ENCODE data around the gene PPBP. TPM values are rescaled to one million over a fixed set of nuclear protein-coding genes. Genes with fewer than 3 reads are reported as not detected.

PPBP gene
- total RNA-seq, 3 donors from 2014 or later (not counting 1 experiment from before 2014, with no cell fraction given) = 16.8 to 171 (median 56.9) TPM

GRCh38 chr4:73943555-73943954, 44.4 kb downstream of the PPBP start:
- H3K4me1 ChIP-seq (ENCODE audit: control insufficient read depth, insufficient read depth, low read length) = no peaks in the 10 kb centered on the region
- peaks cover 4% of the 10 kb centered on the region for H3K27me3 ChIP-seq (ENCODE audit: control insufficient read depth, insufficient read depth, low read length)
- Mint-ChIP-seq H3K27me3 (ENCODE audit: low read depth in 2 of 2) (peaks cover 29 to 30% of the 10 kb centered on the region in 2 donors), H3K4me3 (no peak overlapping the region), H3K27ac (no peak overlapping the region), H3K9me3 (peaks cover 10 to 11% of the 10 kb centered on the region in 2 donors), H3K36me3 (no peaks in the 10 kb centered on the region), H3K4me1 (no peaks in the 10 kb centered on the region)
- intact Hi-C loops (cut with micrococcal nuclease) = no loop called here
- no peak overlapping the region for H3K4me3 ChIP-seq (ENCODE audit: low read length)
- DNase-seq (no peak), ATAC-seq (no peak)
- no peak overlapping the region for H3K27ac ChIP-seq (ENCODE audit: low read length)
- no peaks in the 10 kb centered on the region for H3K36me3 ChIP-seq (ENCODE audit: control insufficient read depth, insufficient read depth, low read length)
- no peak for TF ChIP-seq CTCF (IDR thresholded peaks at IDR 0.05)
- no peaks in the 10 kb centered on the region for H3K9me3 ChIP-seq (ENCODE audit: control insufficient read depth, insufficient read depth, low read length)

GRCh38 chr4:73936969-73937368, 51.0 kb downstream of the PPBP start:
- no peak for TF ChIP-seq CTCF (IDR thresholded peaks at IDR 0.05)
- ATAC-seq = no peak
- no peaks in the 10 kb centered on the region for H3K36me3 ChIP-seq (ENCODE audit: control insufficient read depth, insufficient read depth, low read length)
- no peak overlapping the region for H3K27ac Mint-ChIP-seq
- no peaks in the 10 kb centered on the region for H3K27me3 Mint-ChIP-seq (ENCODE audit: low read depth in 2 of 2)
- H3K27me3 ChIP-seq (ENCODE audit: control insufficient read depth, insufficient read depth, low read length) = no peaks in the 10 kb centered on the region
- no peak overlapping the region for H3K4me3 Mint-ChIP-seq
- H3K9me3 ChIP-seq (ENCODE audit: control insufficient read depth, insufficient read depth, low read length) = no peaks in the 10 kb centered on the region
- intact Hi-C loops (cut with micrococcal nuclease) = no loop called here
- no peaks in the 10 kb centered on the region for H3K36me3 Mint-ChIP-seq
- no peak overlapping the region for H3K27ac ChIP-seq (ENCODE audit: low read length)
- peaks cover 4 to 14% of the 10 kb centered on the region in 2 donors for H3K9me3 Mint-ChIP-seq
- H3K4me3 ChIP-seq (ENCODE audit: low read length) = no peak overlapping the region
- H3K4me1 ChIP-seq (ENCODE audit: control insufficient read depth, insufficient read depth, low read length) = no peaks in the 10 kb centered on the region
- no peaks in the 10 kb centered on the region for H3K4me1 Mint-ChIP-seq
- no peak for DNase-seq

Other genes starting within 250 kb of the PPBP start
- gene CXCL8, start 247.6 kb downstream of the PPBP start, total RNA-seq = 100 to 1,000 TPM in 1 of 3 donors, 10 to 100 TPM in 2; 59.5 to 460 (median 81.1) TPM
- gene CXCL6, start 151.5 kb downstream of the PPBP start, total RNA-seq = not detected
- 10 to 100 TPM in 1 of 3 donors, 1 to 10 TPM in 1, not detected in 1; 3.3 to 14.9 TPM for gene PF4V1, start 134.9 kb downstream of the PPBP start, total RNA-seq
- 1 to 10 TPM in 1 of 3 donors, not detected in 2; 3.4 TPM for gene CXCL1, start 118.8 kb downstream of the PPBP start, total RNA-seq
- 10 to 100 TPM in 2 of 3 donors, 1 to 10 TPM in 1; 5.8 to 55.9 (median 21.3) TPM for gene PF4, start 6.2 kb downstream of the PPBP start, total RNA-seq
- gene CXCL5, start 10.5 kb upstream of the PPBP start, total RNA-seq = 1 to 10 TPM in 2 of 3 donors, under 1 TPM in 1; 0.23 to 2.0 (median 1.5) TPM
- 1 to 10 TPM; 1.1 to 6.6 (median 3.5) TPM for gene CXCL3, start 50.5 kb upstream of the PPBP start, total RNA-seq
- 10 to 100 TPM in 1 of 3 donors, 1 to 10 TPM in 2; 1.0 to 33.1 (median 7.2) TPM for gene CXCL2, start 111.0 kb upstream of the PPBP start, total RNA-seq
- gene MTHFD2L, start 169.9 kb upstream of the PPBP start, total RNA-seq = 10 to 100 TPM in 2 of 3 donors, 1 to 10 TPM in 1; 9.5 to 11.7 (median 10.4) TPM